Activated T-cell treated with anti-CD3 and anti-CD28 coated beads, Interleukin-2, amount 50 U/mL, for 72 hours (primary cell): Measurements from ENCODE around the gene LPP. TPM values are rescaled to one million over a fixed set of nuclear protein-coding genes. Genes with fewer than 3 reads are reported as not detected.
A peak's percentile ranks its signal among the peaks of the same experiment; 100 is the strongest.

ENCODE experiments used
- ATAC-seq, 2 donors: fragments of 150-1000 bp; cut with Tn5 transposase; replicated peaks in 1 of 2; 2 replicates each; pipeline ENCODE4 v1.10.0; 2021; ENCODE audit warnings: moderate library complexity in 2 of 2, mild to moderate bottlenecking in 1 of 2
- DNase-seq, 2 donors: peaks; one replicate each; pipeline ENCODE4 v3.0.0; 2021 to 2022; ENCODE audit warnings: mixed read lengths in 1 of 2
- H3K27ac Mint-ChIP-seq: one replicate; pipeline ENCODE4 v1.8.0; 2022; ENCODE audit warnings: mild to moderate bottlenecking, moderate library complexity, mixed read lengths
- H3K27me3 Mint-ChIP-seq: one replicate; pipeline ENCODE4 v1.8.0; 2022; ENCODE audit warnings: low read depth, mixed read lengths
- H3K36me3 Mint-ChIP-seq, 2 donors: one replicate each; pipeline ENCODE4 v1.8.0; 2022; ENCODE audit warnings: mixed read lengths in 2 of 2, mild to moderate bottlenecking in 1 of 2; ENCODE audit not compliant: insufficient read depth in 2 of 2
- H3K4me1 Mint-ChIP-seq: one replicate; pipeline ENCODE4 v1.8.0; 2022; ENCODE audit warnings: low read depth, mixed read lengths
- H3K4me3 Mint-ChIP-seq, 2 donors: one replicate each; pipeline ENCODE4 v1.8.0; 2022; ENCODE audit warnings: mild to moderate bottlenecking in 2 of 2, mixed read lengths in 2 of 2, moderate library complexity in 2 of 2
- H3K9me3 Mint-ChIP-seq, 2 donors: one replicate each; pipeline ENCODE4 v1.8.0; 2022; ENCODE audit warnings: mixed read lengths in 2 of 2
- total RNA-seq, 2 donors: library from RNA; stranded (reverse); gene quantifications; one replicate each; pipeline ENCODE4 v1.2.3, GENCODE V29; 2022

The LPP gene
- total RNA-seq, 2 donors from 2014 or later, result 50.4 to 67.7 TPM

DNA sequence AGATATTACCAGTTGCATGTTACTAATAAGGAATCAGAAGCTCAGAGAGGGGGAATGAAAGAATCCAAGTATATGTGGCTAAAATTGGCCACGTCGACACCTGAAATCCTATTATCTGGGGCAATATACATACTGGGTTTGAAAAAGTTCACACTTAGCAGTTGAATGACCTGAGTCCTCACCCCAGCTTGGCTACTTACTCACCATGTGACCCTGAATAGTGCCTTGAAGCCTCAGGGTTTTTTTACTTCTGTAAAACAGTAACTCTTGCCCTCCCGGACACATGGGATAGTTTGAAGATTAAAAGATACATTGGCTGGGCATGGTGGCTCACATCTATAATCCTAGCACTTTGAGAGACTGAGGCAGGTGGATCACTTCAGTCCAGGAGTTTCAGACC, 675.6 kb downstream of the LPP start:
- no peaks in the 10 kb centered on the region for H3K36me3 Mint-ChIP-seq
- H3K27ac Mint-ChIP-seq, result no peak overlapping the region
- H3K9me3 Mint-ChIP-seq, result no peaks in the 10 kb centered on the region
- ATAC-seq (no peak), DNase-seq (no peak)
- no peaks in the 10 kb centered on the region for H3K27me3 Mint-ChIP-seq
- peaks cover 27% of the 10 kb centered on the region for H3K4me1 Mint-ChIP-seq
- H3K4me3 Mint-ChIP-seq, result no peak overlapping the region

DNA sequence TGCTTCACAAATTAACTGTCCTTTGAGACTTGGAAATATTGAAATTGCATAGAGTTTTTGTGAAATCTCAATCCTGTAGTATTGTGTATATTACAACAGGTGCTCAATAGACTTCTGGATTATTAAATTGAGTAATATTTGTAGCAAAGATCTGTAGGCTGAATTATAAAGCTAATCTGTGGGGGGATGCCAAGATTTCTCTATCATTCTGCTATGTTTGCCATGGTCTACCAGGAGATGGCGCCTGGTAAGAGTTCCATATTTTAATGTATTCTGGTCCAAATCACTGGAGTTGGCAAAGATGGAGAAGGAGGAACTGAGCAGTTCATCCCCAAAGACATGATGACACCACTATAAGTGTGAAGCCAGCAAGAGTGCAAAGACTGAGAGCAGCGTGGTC, 676.9 kb downstream of the LPP start:
- H3K9me3 Mint-ChIP-seq, result no peaks in the 10 kb centered on the region
- DNase-seq (no peak), ATAC-seq (no peak)
- H3K36me3 Mint-ChIP-seq, result no peaks in the 10 kb centered on the region
- peaks cover 24% of the 10 kb centered on the region for H3K4me1 Mint-ChIP-seq
- no peak overlapping the region for H3K27ac Mint-ChIP-seq
- H3K4me3 Mint-ChIP-seq, result no peak overlapping the region
- H3K27me3 Mint-ChIP-seq, result no peaks in the 10 kb centered on the region

DNA sequence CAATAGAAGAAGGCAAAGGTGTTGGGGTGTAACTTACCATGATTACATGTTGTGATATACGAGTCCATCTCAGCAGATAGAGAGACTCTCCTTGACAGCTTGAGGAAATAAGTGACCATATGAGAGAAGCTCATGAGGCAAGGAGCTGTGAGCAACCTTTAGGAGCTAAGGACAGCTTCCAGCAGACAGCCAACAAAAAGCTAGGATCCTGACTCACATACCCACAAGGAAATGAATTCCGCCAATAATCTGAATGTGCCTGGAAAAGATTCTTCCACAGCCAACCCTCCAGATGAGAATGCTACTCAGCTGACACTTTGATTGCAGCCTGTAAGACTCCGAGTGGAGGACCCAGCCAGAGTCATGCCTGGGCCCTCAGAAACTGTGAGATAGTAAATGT, 678.2 kb downstream of the LPP start:
- Mint-ChIP-seq H3K9me3 (no peaks in the 10 kb centered on the region), H3K27ac (no peak overlapping the region), H3K4me3 (no peak overlapping the region), H3K36me3 (no peaks in the 10 kb centered on the region), H3K4me1 (peaks cover 11% of the 10 kb centered on the region), H3K27me3 (no peaks in the 10 kb centered on the region)
- DNase-seq, result no peak
- ATAC-seq, result no peak

DNA sequence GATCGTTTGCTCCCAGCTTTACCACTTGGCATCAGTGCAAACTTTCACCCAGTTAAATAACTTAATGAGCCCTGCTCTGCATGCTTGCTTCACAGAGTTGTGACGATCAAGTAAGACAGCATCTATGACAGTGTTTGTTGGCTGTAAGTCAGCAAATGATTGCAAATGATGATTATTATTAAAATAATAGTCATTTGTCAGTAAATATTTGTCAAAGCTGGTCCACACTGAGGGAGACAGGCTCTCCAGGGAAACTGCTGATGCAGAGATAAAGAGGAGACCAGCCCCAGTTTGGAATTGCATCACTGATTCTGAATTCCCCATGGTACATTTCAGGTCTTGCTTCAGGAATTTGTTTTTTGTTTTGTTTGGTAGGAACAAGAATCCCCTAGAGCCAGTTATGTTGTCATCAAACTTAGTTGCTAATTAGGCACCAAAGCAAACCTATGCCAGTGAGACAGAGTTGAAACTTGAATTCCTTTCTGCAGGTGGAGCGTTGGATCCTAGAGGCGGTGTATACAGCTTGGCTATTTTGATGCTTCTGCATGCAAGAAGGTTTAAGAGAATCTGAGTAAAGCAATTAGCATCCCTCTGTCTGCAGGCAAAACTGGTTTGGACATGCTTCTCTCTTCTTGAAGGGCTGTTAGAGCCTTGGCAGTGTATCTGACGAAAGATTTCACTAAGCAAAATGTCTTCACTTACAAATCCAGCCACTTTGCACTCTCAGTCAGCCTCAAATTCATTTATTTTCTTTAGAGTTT, 679.2 kb downstream of the LPP start:
- no peak for ATAC-seq
- Mint-ChIP-seq H3K4me3 (no peak overlapping the region), H3K27ac (no peak overlapping the region), H3K9me3 (no peaks in the 10 kb centered on the region), H3K36me3 (no peaks in the 10 kb centered on the region), H3K4me1 (peaks cover 10% of the 10 kb centered on the region), H3K27me3 (no peaks in the 10 kb centered on the region)
- no peak for DNase-seq

DNA sequence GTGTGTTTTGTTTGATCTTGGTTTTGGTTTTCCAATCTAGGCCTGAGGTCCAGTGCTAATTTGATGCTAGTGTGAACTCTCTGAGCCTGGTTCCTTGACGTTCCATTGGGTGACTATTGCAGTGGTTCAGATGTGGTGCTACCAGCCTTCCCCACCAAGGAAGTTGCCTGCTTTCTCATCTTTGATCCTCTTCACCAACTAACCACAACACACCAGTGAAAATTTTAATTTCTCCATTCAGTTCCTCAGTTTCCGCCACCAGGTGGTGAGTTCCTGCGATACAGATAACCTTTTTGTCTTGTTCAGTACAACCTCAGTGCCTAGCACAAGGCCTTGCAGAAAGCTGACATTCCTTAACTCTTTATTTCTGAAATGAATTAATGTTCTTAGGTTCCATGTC, 680.4 kb downstream of the LPP start:
- Mint-ChIP-seq H3K27ac (no peak overlapping the region), H3K9me3 (no peaks in the 10 kb centered on the region), H3K4me3 (no peak overlapping the region), H3K36me3 (peaks cover 0 to 3% of the 10 kb centered on the region in 2 donors), H3K4me1 (peaks cover 10% of the 10 kb centered on the region), H3K27me3 (no peaks in the 10 kb centered on the region)
- ATAC-seq, result no peak
- no peak for DNase-seq

DNA sequence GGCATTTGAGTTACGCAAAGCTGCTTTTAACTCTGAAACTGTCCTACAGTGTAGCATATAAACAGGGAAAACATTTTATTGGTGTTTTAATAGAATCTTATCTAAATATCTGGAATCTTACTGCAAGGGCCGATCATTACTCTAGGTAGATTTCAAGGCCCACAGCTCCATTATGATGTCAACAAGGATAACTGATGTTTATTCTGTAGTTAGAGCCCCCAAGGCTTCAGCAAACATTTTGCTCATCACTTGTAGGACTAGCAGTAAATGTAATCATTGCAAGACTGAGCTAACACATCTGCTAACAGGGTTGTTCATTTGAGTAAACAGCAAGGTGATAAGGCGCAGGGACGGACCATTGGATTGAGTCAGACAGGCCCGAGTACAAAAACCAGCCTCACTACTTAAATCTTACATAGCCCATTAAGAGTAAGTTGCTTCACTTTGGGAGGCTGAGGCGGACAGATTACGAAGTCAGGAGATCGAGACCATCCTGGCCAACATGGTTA, 685.3 kb downstream of the LPP start:
- no peaks in the 10 kb centered on the region for H3K27me3 Mint-ChIP-seq
- H3K9me3 Mint-ChIP-seq, result no peaks in the 10 kb centered on the region
- H3K27ac Mint-ChIP-seq, result no peak overlapping the region
- no peak for ATAC-seq
- H3K4me1 Mint-ChIP-seq, result peaks cover 5% of the 10 kb centered on the region
- no peak for DNase-seq
- H3K4me3 Mint-ChIP-seq, result no peak overlapping the region
- H3K36me3 Mint-ChIP-seq, result peaks cover 0 to 3% of the 10 kb centered on the region in 2 donors

DNA sequence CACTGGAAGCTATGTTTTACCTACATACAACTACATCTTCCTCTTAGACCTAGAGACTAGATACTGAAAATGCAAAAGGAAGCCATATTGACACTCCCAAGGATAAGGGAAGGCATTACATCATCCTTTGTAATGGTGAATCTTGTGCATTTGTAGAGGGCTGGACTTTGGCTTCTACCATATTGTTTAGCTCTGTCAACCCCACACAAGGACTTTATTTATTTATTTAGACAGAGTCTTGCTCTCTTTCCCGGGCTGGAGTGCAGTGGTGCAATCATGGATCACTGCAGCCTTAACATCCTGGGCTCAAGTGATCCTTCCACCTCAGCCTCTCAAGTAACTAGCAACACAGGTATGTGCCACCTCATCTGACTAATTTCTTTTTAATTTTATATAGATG, 686.3 kb downstream of the LPP start:
- no peaks in the 10 kb centered on the region for H3K4me1 Mint-ChIP-seq
- H3K36me3 Mint-ChIP-seq, result peaks cover 0 to 3% of the 10 kb centered on the region in 2 donors
- no peak overlapping the region for H3K27ac Mint-ChIP-seq
- H3K4me3 Mint-ChIP-seq, result no peak overlapping the region
- ATAC-seq (no peak), DNase-seq (no peak)
- no peaks in the 10 kb centered on the region for H3K9me3 Mint-ChIP-seq
- no peaks in the 10 kb centered on the region for H3K27me3 Mint-ChIP-seq

DNA sequence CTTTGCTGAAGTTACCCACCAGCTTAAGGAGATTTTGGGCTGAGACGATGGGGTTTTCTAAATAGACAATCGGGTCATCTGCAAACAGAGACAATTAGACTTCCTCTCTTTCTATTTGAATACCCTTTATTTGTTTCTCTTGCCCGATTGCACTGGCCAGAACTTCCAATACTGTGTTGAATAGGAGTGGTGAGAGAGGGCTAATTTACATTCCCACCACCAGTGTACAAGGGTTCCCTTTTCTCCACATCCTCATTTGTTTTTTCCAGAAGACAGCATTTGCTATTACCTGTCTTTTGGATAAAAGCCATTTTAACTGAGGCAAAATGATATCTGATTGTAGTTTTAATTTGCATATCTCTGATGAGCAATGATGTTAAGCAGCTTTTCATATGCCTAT, 687.9 kb downstream of the LPP start:
- Mint-ChIP-seq H3K27ac (no peak overlapping the region), H3K4me1 (no peaks in the 10 kb centered on the region), H3K36me3 (peaks cover 0 to 3% of the 10 kb centered on the region in 2 donors), H3K27me3 (no peaks in the 10 kb centered on the region), H3K4me3 (no peak overlapping the region), H3K9me3 (no peaks in the 10 kb centered on the region)
- ATAC-seq (no peak), DNase-seq (no peak)

DNA sequence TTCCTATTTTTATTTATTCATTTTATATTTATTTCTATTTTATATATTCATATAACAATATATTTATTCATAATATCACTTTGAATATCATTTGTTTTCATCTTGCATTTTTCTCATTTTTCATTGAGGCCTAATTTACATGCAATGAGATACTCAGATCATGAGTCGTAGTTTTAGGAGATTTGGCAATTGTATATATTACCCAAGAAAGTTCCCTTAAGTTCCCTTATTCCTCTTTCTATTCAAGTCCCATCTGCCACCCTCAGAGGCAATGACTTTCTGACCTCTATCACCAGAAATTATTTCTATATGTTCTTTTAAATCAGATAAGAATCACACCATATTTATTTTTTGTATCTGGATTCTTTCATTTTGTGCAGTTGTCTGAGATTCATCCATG, 688.7 kb downstream of the LPP start:
- Mint-ChIP-seq H3K27me3 (no peaks in the 10 kb centered on the region), H3K4me1 (no peaks in the 10 kb centered on the region)
- no peak for ATAC-seq

DNA sequence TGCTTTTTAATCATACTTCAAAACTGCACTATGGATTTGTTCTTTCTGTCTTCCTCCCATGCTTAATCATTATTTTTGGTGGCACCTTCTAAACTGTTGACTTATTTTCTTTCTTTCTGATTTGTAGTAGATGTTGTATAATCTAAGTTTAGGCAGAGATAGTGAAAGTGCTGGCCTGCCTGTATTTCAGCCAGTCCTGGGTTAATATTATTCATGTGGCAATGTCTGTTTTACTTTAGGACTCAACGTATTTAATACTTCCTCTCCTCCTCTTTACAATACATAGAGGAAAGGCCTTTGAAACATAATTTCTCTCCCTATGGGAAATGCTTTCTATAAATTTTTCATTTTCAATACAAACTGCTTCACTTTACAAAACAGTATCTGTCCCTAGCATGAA, 690.1 kb downstream of the LPP start:
- H3K27me3 Mint-ChIP-seq, result no peaks in the 10 kb centered on the region
- no peak overlapping the region for H3K27ac Mint-ChIP-seq
- H3K4me3 Mint-ChIP-seq, result no peak overlapping the region
- ATAC-seq (no peak), DNase-seq (no peak)
- no peaks in the 10 kb centered on the region for H3K4me1 Mint-ChIP-seq
- H3K36me3 Mint-ChIP-seq, result no peaks in the 10 kb centered on the region
- no peaks in the 10 kb centered on the region for H3K9me3 Mint-ChIP-seq

More for the DNA sequence above, 688.7 kb downstream of the LPP start:
- Mint-ChIP-seq H3K9me3 (no peaks in the 10 kb centered on the region), H3K36me3 (peaks cover 0 to 3% of the 10 kb centered on the region in 2 donors), H3K4me3 (no peak overlapping the region), H3K27ac (no peak overlapping the region)
- DNase-seq, result no peak

DNA sequence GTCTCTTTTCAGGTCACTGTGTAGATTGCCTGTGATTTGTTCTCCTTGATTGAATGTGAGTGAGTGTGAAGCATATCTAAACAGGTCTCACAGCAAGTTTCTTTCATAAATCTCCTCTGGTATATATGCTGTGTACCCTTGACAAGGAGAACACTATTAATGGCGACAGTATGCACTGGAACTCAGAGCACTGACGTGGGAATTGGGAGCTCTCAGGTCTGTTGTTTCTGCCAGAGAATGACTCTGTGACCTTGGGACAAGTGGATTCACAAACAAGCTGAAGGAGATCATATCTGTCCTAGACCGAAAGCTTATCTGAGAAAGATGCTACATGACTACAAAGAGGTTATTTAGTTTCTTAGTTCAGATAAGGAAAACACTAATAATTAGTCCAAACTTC, 691.6 kb downstream of the LPP start:
- Mint-ChIP-seq H3K27me3 (no peaks in the 10 kb centered on the region), H3K4me1 (no peaks in the 10 kb centered on the region), H3K4me3 (no peak overlapping the region), H3K27ac (no peak overlapping the region), H3K36me3 (no peaks in the 10 kb centered on the region), H3K9me3 (no peaks in the 10 kb centered on the region)
- ATAC-seq (no peak), DNase-seq (no peak)

DNA sequence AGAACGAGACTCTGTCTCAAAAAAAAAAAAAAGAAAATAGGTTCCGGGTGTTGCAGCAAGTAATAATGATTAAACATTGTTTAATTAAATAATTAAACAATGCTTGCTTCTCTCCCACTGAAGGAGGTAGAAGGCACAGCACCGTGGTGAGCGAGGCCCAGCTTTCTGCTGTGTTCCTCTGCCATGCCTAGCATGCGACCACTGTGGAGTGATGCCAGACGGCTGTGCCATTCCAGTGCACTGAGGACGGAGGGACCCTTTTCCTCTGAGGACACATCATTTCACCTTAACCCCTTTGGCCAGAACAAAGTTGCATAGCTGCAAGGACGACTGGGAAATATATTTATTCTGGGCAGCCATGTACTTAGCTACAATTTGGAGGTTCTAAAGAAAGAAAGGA, 695.0 kb downstream of the LPP start:
- Mint-ChIP-seq H3K4me1 (peaks cover 10% of the 10 kb centered on the region), H3K27me3 (no peaks in the 10 kb centered on the region), H3K4me3 (no peak overlapping the region), H3K9me3 (no peaks in the 10 kb centered on the region), H3K36me3 (no peaks in the 10 kb centered on the region), H3K27ac (no peak overlapping the region)
- ATAC-seq, result no peak
- no peak for DNase-seq

DNA sequence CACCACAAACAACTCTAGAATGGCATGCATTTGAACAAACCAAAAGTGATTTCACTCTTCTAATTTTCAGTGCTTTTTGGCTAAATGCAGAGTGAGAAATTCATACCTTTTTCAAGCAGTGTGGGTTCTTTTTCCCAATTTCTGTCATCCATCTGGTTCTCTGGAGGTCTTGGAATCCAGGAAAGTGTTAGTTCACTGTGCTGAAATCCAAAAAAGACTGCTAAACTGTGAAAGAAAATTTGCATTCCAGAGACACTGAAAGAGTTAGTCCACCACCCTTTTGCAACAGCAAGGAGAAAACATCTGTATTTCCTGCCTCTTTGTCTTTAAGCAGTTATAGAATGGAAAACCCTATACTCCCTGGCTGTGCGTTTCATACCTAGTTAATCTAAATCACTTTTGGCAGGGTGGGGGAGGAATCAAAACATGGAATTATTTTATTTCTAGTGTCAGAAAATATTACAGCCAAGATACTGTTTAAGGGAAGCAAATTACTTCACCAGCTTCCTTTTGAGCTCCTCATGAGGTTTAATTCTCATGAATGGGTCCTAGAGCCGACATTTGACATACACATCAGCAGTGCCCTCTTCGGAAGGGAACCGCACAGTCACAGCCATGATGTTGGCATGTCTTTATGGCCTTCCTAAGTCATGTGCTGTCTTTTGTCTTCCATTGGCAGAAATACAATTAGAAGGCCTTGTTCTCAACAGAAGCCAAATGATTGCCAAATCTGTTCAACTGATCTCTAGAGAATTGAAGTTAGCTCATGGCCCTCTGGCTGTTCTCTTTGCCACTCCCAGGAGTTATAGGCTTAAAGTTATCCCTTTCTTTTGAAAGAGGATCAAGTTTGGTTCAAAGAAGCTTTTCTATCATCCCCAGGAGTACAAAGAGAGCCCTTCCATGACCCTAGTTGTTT, 700.2 kb downstream of the LPP start:
- Mint-ChIP-seq H3K27ac (peak overlapping the region; percentile 61), H3K4me1 (peaks cover 10% of the 10 kb centered on the region), H3K9me3 (no peaks in the 10 kb centered on the region), H3K27me3 (no peaks in the 10 kb centered on the region), H3K4me3 (no peak overlapping the region), H3K36me3 (no peaks in the 10 kb centered on the region)
- DNase-seq, result no peak
- ATAC-seq, result no peak
